ENCODE measurements around the gene NCCRP1. TPM values are rescaled to one million over a fixed set of nuclear protein-coding genes. Genes with fewer than 3 reads are reported as not detected.

NCCRP1 gene
- total RNA-seq, 1 experiment from 2014 or later = not detected

DNA sequence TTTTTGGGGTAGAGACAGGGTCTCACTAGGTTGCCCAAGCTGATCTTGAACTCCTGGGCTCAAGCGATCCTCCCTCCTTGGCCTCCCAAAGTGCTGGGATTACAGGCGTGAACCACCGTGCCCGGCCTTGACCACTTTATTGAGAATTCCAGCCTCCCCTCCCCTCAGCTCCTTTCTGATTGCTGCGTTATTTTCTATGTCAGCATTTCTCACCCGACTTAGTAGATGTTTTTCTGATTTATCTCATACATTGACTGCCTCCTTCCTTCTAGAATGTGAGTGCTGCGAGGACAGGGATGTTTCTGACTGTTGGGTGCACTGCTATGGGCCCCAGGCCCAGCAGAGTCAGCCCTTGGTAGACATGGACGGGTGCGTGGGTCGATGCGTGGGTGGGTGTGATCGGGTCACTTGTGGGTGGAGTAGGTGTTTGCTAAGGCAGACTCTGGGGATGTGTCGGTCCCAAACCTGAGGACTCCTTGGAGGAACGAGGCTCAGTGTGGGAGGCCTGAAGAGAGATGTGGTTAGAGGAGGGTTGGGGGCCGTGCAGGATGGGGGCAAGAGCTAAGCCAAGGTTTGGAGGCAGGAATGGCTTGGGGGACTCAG is 34.2 kb upstream of the NCCRP1 start:
- in situ Hi-C loops (cut with HindIII; ENCODE audit: low pct_unique_long_range_greater_than_20kb, low sequenced_read_pairs) = no loop called here
- no peak for DNase-seq (ENCODE audit: low read depth)

GRCh38 chr19:39163621-39164020 is 33.1 kb upstream of the NCCRP1 start:
- in situ Hi-C loops (cut with HindIII; ENCODE audit: low pct_unique_long_range_greater_than_20kb, low sequenced_read_pairs) = no loop called here
- no peak for DNase-seq (ENCODE audit: low read depth)

GRCh38 chr19:39164289-39164688 is 32.5 kb upstream of the NCCRP1 start:
- in situ Hi-C loops (cut with HindIII; ENCODE audit: low pct_unique_long_range_greater_than_20kb, low sequenced_read_pairs) = no loop called here
- DNase-seq (ENCODE audit: low read depth) = no peak

DNA sequence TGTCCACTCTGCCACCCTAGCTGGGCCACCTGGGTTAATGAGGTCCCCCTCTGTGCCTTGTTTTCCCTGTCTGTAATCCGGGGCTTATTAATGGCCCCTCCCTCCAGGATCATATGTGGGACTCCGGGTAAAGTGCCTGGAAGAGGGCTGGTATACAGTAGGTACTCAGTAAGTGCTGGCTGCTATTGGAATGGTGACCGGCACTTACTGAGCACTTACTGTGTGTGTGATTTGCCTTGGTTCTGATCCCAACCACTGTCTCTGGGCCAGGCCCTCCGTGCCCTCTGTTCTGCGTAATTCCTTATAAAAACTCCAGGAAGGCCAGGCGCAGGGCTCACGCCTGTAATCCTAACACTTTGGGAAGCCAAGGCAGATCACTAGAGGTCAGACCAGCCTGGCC is 30.9 kb upstream of the NCCRP1 start:
- in situ Hi-C loops (cut with HindIII; ENCODE audit: low pct_unique_long_range_greater_than_20kb, low sequenced_read_pairs) = no loop called here
- DNase-seq (ENCODE audit: low read depth) = no peak

- in situ Hi-C loops (cut with HindIII; ENCODE audit: low pct_unique_long_range_greater_than_20kb, low sequenced_read_pairs) = no loop called here
- DNase-seq (ENCODE audit: low read depth) = no peak
Measured at GRCh38 chr19:39166571-39167391, 30.0 kb upstream of the NCCRP1 start.

- in situ Hi-C loops (cut with HindIII; ENCODE audit: low pct_unique_long_range_greater_than_20kb, low sequenced_read_pairs) = no loop called here
- no peak for DNase-seq (ENCODE audit: low read depth)
Measured at GRCh38 chr19:39167461-39168257, 29.1 kb upstream of the NCCRP1 start.

DNA sequence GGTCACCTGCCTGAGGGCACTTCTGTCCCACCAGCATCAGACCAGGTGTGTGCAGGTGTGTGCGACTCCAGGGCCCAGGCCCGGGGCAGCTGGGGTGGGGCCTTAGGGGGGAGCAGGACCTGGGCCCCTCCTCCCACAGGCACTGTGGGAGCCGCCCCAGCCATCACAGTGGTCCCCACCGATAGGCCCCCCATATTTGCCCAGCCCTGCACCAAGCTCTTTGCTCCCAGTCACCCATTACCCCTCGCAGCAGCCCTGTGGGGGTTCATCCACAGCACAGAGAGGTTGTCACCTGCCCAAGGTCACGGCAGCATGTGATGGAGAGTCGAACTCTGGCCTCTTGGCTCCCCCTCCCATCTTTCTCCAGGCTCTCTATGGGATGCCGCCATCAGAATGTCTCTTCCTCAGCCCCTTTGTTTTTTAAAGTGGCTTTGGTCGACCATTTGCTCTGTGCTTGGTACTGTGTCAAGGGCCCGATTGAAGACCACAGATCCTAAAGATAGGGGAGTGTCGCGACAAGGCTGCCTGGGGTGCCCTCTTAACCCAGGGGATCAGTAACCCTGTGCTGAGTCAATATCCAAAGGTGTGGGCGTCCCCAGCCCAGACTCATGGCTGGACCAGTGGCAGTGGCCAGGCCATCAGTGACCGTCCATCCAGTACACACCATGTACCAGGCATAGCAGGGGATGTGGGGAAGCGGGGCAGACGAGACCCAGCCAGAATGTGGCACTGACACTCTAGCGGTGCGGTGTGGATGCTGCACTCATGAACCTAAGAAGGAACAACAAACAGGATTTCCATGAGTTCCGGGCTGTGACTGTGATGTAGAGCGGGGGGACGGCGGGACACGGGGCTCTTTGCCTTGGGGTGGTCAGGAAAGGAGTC is 28.3 kb upstream of the NCCRP1 start:
- in situ Hi-C loops (cut with HindIII; ENCODE audit: low pct_unique_long_range_greater_than_20kb, low sequenced_read_pairs) = no loop called here

GRCh38 chr19:39169143-39169810 is 27.5 kb upstream of the NCCRP1 start:
- in situ Hi-C loops (cut with HindIII; ENCODE audit: low pct_unique_long_range_greater_than_20kb, low sequenced_read_pairs) = no loop called here
- DNase-seq (ENCODE audit: low read depth) = no peak

More for the DNA sequence above, 28.3 kb upstream of the NCCRP1 start:
- DNase-seq (ENCODE audit: low read depth) = no peak

DNA sequence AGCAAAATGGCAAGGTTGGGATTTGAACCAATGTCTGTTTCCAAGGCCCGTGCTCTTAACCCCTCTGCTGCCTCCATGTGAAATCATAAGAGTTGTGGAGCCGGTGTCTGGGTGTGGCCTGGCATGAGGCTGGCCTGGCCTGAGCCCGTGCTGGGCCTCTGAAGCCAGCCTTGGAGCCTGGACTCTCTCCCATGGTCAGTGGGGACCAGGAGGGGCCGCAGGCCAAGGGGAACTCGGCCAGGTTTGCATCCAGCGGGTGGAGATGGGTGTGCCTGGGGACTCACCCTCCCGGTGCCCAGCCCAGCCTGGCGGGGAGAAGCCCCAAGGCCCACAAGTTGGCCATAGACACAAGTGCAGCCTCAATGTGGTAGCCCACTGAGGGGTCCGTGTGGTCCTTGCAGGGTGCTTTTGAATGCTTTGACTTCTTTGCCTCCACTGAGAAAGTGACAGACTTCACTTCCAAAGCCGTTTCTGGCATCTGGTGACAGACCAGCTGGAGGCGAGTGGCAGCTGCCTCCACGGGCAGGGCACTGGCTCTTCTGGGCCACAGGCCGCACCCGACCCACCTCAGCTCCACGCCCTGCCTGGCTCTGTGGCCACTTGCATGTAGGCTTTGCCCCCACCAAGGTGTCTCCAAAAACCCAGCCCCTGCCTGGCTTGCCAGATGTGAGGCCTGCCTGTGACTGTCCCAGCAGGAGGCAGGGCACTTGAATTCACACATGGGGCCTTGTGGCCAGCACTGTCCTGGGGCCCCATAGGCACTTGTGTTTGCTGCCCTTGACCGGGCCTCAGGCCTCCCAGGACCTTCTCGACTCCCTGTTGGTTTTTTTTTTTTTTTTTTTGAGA is 26.2 kb upstream of the NCCRP1 start:
- in situ Hi-C loops (cut with HindIII; ENCODE audit: low pct_unique_long_range_greater_than_20kb, low sequenced_read_pairs) = no loop called here
- no peak for DNase-seq (ENCODE audit: low read depth)

DNA sequence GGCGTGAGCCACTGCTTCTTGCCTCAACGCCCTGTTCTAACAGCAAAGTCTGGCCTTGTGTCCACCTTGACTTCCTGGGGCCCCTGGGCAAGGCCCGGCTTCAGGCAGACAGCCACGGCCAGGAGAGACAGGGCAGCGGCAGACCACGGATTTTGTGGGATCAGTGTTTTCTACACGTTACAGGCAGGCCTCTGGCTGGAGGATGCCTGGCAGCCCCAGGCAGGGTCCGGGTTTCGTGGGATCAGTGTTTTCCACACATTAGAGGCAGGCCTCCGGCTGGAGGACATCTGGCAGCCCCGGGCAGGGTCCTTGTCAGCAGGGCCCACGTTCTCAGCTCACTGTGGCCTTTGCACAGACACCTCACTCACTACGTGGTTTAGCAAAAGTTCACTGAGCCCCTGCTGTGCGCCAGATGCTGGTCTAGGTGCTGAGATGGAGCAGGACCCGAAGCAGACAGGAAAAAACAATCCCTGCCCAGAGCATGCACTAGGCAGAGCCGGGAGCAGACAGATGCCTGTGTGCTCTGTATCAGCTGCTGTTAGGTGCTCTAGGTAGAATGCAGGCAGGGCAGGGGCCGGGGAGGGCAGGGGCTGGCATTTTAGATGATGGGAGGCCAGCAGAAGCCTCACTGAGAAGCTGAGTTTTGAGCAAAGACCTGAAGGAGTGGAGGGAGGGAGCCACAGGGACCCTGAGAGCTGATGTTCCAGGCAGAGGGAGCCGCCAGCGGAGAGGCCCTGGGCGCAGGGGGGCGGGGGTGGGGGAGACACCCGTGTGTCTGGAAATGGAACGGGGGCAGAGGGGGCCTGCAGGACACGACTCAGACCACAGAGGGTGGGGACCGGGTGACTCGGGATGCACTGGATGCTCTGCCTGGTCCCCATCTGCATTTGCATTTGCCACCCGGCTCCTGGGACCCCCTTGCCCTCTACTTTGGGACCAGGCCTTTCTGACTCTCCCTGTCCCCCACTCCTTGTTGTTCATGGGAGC is 25.0 kb upstream of the NCCRP1 start:
- no peak for DNase-seq (ENCODE audit: low read depth)
- in situ Hi-C loops (cut with HindIII; ENCODE audit: low pct_unique_long_range_greater_than_20kb, low sequenced_read_pairs) = no loop called here

DNA sequence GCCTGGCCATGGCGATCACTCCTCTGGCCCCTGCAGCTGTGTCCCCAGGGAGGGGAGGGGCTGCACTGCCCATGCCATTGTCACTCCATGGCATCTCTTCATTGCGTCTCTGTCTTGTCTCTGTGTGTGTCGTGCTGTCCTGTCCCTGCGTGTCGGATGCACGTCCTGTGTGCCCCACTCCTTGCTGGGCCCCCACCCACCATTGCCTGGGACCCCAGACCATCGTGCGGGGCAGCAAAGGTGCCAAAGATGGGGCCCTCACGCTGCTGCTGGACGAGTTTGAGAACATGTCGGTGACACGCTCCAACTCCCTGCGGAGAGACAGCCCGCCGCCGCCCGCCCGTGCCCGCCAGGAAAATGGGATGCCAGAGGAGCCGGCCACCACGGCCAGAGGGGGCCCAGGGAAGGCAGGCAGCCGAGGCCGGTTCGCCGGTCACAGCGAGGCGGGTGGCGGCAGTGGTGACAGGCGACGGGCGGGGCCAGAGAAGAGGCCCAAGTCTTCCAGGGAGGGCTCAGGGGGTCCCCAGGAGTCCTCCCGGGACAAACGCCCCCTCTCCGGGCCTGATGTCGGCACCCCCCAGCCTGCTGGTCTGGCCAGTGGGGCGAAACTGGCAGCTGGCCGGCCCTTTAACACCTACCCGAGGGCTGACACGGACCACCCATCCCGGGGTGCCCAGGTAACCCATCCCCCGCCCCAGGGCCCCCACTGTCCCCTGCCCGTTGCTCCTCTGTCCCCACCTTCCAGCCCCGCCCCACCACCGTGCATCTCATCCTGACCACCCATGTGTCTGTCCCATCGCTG is 23.9 kb upstream of the NCCRP1 start:
- in situ Hi-C loops (cut with HindIII; ENCODE audit: low pct_unique_long_range_greater_than_20kb, low sequenced_read_pairs) = no loop called here

DNA sequence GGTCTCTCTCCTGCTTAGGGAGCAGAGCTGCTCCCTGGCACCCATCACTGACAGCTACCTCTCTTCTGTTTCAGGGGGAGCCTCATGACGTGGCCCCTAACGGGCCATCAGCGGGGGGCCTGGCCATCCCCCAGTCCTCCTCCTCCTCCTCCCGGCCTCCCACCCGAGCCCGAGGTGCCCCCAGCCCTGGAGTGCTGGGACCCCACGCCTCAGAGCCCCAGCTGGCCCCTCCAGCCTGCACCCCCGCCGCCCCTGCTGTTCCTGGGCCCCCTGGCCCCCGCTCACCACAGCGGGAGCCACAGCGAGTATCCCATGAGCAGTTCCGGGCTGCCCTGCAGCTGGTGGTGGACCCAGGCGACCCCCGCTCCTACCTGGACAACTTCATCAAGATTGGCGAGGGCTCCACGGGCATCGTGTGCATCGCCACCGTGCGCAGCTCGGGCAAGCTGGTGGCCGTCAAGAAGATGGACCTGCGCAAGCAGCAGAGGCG is 23.2 kb upstream of the NCCRP1 start:
- no peak for DNase-seq (ENCODE audit: low read depth)
- in situ Hi-C loops (cut with HindIII; ENCODE audit: low pct_unique_long_range_greater_than_20kb, low sequenced_read_pairs) = no loop called here

More for the DNA sequence above, 23.9 kb upstream of the NCCRP1 start:
- DNase-seq (ENCODE audit: low read depth) = no peak

DNA sequence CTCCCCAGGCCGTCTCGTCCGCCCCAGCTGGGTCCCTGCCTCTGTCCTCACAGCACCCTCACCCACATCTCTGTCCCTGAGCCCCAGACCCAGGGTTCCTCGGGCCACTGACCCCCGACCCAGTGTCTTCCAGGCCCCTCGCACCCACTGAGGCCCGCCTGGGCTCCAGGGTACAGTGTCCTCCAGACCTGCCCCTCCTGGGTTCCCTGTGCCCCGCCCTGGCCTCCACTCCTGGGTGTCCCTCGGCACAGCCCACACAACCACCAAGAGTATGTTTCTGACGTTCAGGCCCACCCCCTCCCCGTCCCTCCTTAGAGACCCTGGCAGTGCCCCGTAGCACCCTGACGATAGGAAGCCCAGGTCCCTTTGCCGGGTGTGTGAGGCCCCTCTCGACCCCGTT is 22.6 kb upstream of the NCCRP1 start:
- in situ Hi-C loops (cut with HindIII; ENCODE audit: low pct_unique_long_range_greater_than_20kb, low sequenced_read_pairs) = no loop called here
- DNase-seq (ENCODE audit: low read depth) = no peak

DNA sequence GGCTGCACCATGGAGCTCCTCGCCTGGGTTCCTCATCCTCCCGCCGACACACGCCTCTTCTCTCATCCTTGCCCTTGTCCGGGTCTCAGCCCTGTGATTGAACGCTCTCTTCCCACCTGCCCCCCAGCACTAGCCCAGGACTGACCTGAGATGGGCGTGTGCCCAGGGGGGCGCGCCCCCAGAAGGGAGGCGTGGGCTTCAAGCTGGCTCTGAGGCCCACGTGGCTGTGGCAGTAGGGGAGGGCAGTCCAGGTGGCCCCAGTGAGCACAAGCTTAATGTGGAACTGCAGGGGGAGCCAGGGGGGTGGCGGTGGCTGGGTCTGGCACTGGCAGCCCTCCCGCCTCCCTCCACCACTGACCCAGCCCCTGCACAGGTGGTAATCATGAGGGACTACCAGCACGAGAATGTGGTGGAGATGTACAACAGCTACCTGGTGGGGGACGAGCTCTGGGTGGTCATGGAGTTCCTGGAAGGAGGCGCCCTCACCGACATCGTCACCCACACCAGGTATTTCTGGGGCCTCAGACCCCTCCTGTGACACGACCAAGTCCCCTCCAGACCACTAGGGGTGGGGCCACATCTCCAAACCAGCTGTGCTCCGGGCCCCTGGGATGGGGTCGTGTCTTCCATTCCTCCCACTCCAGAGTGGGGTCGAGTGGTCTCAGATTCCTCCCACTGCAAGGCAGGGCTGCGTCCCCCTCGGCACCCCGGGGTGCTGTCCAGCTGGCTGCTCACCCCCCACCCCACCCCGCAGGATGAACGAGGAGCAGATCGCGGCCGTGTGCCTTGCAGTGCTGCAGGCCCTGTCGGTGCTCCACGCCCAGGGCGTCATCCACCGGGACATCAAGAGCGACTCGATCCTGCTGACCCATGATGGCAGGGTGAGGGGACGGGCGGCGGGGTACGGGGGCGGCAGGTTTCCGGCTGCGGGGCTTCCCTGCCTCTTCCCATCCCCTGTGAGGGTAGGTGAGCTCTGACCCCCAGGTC is 21.9 kb upstream of the NCCRP1 start:
- no peak for DNase-seq (ENCODE audit: low read depth)
- in situ Hi-C loops (cut with HindIII; ENCODE audit: low pct_unique_long_range_greater_than_20kb, low sequenced_read_pairs) = no loop called here
